Upper lobe of right lung (tissue), 1 donor: ENCODE data around the gene WRNIP1. TPM values are rescaled to one million over a fixed set of nuclear protein-coding genes. Genes with fewer than 3 reads are reported as not detected.

Experiments used
- ATAC-seq: fragments of 200-7000 bp; cut with Tn5 transposase; one replicate; pipeline ENCODE4 v1.9.1; 2020; ENCODE audit warnings: mild to moderate bottlenecking, moderate library complexity
- DNase-seq: peaks from one replicate; pipeline ENCODE4 v3.0.0-alpha.2; 2020
- H3K27ac ChIP-seq: fragments of 200-600 bp; one replicate; pipeline ENCODE4 v1.8.0; 2022
- H3K27me3 ChIP-seq: fragments of 200-600 bp; one replicate; pipeline ENCODE4 v1.8.0; 2022; ENCODE audit warnings: mild to moderate bottlenecking
- H3K36me3 ChIP-seq: fragments of 200-600 bp; one replicate; pipeline ENCODE4 v1.8.0; 2022
- H3K4me1 ChIP-seq: fragments of 200-600 bp; one replicate; pipeline ENCODE4 v1.8.0; 2022
- H3K4me3 ChIP-seq: fragments of 200-600 bp; one replicate; pipeline ENCODE4 v1.8.0; 2022; ENCODE audit warnings: mild to moderate bottlenecking
- H3K9me3 ChIP-seq: fragments of 200-600 bp; one replicate; pipeline ENCODE4 v1.8.0; 2022
- intact Hi-C: fragments of 100-400 bp; cut with DNase I; formaldehyde crosslinking; loops from one replicate; pipeline ENCODE4 v1.11.0; 2022
- total RNA-seq: library from RNA; stranded (reverse); fragmentation: NEBNext Ultra II Directional; extraction: Animal tissue kit (Norgen Biotek cat#: 25700); gene quantifications from one replicate; pipeline ENCODE4 v1.2.1, GENCODE V29; 2021
- TF ChIP-seq, protein P1 (sequence below): fragments of 200-600 bp; IDR thresholded peaks from one replicate; pipeline ENCODE4 v1.8.0; 2022; ENCODE audit warnings: antibody characterized with exemption
- donor health status: DM: no; HTN: yes; CAD: no; lungs with severe emphysema.

WRNIP1 gene
- total RNA-seq, 1 donor from 2014 or later, result 42.9 TPM

DNA sequence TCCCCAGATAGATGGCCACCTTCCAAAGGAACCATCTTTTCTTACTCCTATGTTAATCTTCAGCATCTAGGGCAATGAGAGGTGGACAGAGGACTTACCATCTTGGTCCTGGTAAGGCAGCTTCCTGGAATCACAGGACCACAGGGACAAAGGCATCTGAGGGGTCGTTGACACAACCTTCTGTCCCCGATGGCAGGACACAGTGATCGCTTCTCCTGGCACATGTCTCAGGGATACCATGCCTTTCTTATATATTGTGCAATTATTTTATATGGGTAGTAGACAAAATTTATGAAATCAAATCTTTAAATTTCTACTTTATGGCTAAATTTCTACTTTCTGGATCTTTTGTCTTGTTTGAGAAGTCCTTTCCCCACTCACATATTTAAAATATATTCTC, 56.4 kb downstream of the WRNIP1 start:
- no peak overlapping the region for H3K27ac ChIP-seq
- no peak overlapping the region for H3K4me3 ChIP-seq
- TF ChIP-seq, protein P1, sequence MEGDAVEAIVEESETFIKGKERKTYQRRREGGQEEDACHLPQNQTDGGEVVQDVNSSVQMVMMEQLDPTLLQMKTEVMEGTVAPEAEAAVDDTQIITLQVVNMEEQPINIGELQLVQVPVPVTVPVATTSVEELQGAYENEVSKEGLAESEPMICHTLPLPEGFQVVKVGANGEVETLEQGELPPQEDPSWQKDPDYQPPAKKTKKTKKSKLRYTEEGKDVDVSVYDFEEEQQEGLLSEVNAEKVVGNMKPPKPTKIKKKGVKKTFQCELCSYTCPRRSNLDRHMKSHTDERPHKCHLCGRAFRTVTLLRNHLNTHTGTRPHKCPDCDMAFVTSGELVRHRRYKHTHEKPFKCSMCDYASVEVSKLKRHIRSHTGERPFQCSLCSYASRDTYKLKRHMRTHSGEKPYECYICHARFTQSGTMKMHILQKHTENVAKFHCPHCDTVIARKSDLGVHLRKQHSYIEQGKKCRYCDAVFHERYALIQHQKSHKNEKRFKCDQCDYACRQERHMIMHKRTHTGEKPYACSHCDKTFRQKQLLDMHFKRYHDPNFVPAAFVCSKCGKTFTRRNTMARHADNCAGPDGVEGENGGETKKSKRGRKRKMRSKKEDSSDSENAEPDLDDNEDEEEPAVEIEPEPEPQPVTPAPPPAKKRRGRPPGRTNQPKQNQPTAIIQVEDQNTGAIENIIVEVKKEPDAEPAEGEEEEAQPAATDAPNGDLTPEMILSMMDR, result no peak
- DNase-seq (no peak), ATAC-seq (no peak)
- H3K4me1 ChIP-seq, result peaks cover 24% of the 10 kb centered on the region
- intact Hi-C loops, result no loop called here
- H3K36me3 ChIP-seq, result no peaks in the 10 kb centered on the region
- no peaks in the 10 kb centered on the region for H3K9me3 ChIP-seq
- H3K27me3 ChIP-seq, result no peaks in the 10 kb centered on the region

DNA sequence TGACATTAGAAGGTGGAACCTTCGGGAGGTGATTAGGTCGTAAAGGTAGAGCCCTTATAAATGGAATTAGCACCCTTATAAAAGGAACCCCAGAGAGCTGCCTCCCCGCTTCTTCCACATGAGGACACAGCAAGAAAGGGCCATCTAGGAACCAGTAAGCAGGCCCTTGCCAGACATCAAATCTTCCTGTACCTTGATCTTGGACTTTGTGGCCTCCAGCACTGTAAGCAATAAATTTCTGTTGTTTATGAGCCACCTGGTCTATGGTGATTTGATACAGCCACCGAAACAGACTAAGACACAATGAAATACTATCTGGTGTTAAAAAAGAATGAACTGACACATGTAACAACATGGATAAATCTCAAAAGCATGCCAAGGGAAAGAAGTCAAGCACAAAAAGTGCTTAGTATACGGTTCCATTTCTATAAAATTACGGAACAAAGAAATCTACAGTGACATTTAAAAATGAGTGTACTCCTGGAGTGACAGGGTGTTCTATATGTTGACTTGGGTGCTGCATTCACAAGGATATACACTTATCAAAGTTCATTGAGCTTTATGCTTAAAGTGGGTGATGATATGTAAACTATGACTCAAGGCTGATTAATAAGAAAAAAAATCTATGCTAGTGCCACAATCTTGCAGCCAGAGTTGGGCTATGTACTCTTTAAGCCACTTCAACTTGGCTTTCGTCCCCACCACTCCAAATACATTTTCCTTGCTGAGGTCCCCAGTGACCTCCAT, 58.1 kb downstream of the WRNIP1 start:
- H3K36me3 ChIP-seq, result no peaks in the 10 kb centered on the region
- H3K9me3 ChIP-seq, result no peaks in the 10 kb centered on the region
- no peaks in the 10 kb centered on the region for H3K27me3 ChIP-seq
- no peak overlapping the region for H3K4me3 ChIP-seq
- TF ChIP-seq, protein P1, result no peak
- no peak for DNase-seq
- H3K4me1 ChIP-seq, result peaks cover 16% of the 10 kb centered on the region
- intact Hi-C loops, result no loop called here
- ATAC-seq, result no peak
- no peak overlapping the region for H3K27ac ChIP-seq

DNA sequence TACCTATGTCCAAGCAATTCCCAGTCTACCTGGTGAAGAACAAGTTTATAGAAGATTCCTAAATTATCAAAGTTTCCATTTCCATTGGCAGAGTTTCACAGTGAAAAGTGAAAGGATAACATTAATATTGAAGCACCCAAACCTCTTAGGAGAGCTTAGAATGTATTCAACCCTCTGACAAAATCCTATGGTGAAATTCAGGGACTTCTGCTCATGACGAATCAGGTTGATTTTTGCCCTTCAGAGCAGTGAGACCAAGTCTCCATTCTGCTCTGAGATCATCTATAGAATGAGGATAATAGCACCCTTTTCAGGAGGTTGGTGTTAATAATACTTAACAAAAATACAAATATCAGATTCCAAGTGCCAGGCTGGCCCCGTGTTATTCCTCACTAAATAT, 60.9 kb downstream of the WRNIP1 start:
- Histone ChIP-seq H3K9me3 (no peaks in the 10 kb centered on the region), H3K4me3 (no peak overlapping the region), H3K27me3 (no peaks in the 10 kb centered on the region), H3K27ac (no peak overlapping the region), H3K4me1 (no peaks in the 10 kb centered on the region), H3K36me3 (no peaks in the 10 kb centered on the region)
- DNase-seq (no peak), ATAC-seq (no peak)
- intact Hi-C loops, result no loop called here
- TF ChIP-seq, protein P1, result no peak

DNA sequence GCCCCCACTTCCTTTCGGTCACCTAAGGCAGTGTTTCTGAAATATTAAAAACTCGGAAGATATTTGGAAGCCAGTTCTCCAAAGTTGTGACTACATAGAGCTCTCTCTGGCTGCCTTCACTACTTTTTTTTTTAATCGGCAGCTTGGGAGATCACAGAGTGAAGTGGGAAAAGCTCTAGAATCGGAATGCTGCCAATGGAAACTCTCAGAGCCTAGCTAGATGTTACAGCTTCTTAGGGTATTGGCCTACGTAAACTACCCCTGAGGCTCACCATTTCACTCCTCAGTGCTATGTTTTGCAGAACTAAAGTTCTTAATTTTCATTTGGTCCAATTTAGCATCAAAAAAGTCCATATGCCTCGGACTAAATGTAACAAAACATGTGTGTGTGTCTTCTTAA, 61.9 kb downstream of the WRNIP1 start:
- H3K27me3 ChIP-seq, result no peaks in the 10 kb centered on the region
- DNase-seq (no peak), ATAC-seq (no peak)
- no peaks in the 10 kb centered on the region for H3K4me1 ChIP-seq
- intact Hi-C loops, result no loop called here
- H3K27ac ChIP-seq, result no peak overlapping the region
- H3K9me3 ChIP-seq, result no peaks in the 10 kb centered on the region
- TF ChIP-seq, protein P1, result no peak
- H3K36me3 ChIP-seq, result peaks cover 8% of the 10 kb centered on the region
- no peak overlapping the region for H3K4me3 ChIP-seq

DNA sequence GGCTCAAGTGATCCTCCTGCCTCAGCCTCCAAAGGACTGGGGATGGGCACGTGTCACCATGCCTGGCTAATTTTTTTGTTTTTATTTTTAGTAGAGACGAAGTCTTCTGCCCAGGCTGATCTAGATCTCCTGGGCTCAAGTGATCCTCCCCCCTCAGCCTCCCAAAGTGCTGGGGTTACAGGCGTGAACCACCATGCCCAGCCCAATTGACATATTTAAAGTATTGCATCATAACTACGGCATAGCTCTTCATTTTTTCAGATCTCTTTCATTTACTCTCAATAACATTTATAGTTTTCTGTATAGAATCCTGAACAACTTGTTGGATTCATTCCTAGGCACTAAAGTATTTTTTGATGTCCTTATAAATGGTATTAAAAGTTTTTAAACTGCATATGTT, 63.4 kb downstream of the WRNIP1 start:
- peaks cover 23% of the 10 kb centered on the region for H3K36me3 ChIP-seq
- ATAC-seq, result no peak
- H3K9me3 ChIP-seq, result no peaks in the 10 kb centered on the region
- TF ChIP-seq, protein P1, result no peak
- intact Hi-C loops, result no loop called here
- H3K27me3 ChIP-seq, result no peaks in the 10 kb centered on the region
- no peak overlapping the region for H3K27ac ChIP-seq
- no peak overlapping the region for H3K4me3 ChIP-seq
- no peaks in the 10 kb centered on the region for H3K4me1 ChIP-seq
- DNase-seq, result no peak

DNA sequence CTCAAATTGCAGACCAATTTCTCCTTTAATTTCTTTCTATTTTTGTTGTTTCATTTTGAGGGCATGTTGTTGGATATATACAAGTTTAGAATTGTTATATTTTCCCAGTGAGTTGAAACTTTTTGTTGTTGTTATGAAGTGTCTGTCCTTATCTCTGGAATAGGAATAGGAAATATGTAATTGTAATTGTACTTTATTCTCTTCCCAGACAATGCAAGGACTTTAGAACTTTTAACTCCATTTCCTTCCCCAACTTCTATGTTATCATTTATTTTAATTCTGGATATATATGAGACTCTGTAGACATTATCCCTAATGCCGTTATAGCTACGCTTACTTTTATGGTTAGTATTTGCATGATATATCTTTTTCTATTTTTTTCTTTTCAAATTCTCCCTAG, 64.1 kb downstream of the WRNIP1 start:
- Histone ChIP-seq H3K27ac (no peak overlapping the region), H3K36me3 (peaks cover 29% of the 10 kb centered on the region), H3K9me3 (no peaks in the 10 kb centered on the region), H3K4me1 (no peaks in the 10 kb centered on the region), H3K4me3 (no peak overlapping the region), H3K27me3 (no peaks in the 10 kb centered on the region)
- TF ChIP-seq, protein P1, result no peak
- DNase-seq (no peak), ATAC-seq (no peak)
- intact Hi-C loops, result no loop called here
